CD14-positive monocyte (primary cell): ENCODE results near the gene MPL. TPM values are rescaled to one million over a fixed set of nuclear protein-coding genes. Genes with fewer than 3 reads are reported as not detected.

ENCODE experiments used
- DNase-seq, 3 donors: peaks; one replicate each; pipeline ENCODE4 v3.0.0-alpha.2; 2011 to 2022
- H2AFZ ChIP-seq: 2 replicates; pipeline ENCODE4 v1.6.0; 2012; ENCODE audit warnings: mild to moderate bottlenecking, low read depth, low read length, inconsistent platforms; ENCODE audit not compliant: insufficient read depth, poor library complexity, severe bottlenecking
- H3K27ac ChIP-seq, 2 donors: 1 replicate in 1 of 2; 2 replicates in 1 of 2; pipeline ENCODE4 v1.5.1; 2012 to 2013; ENCODE audit warnings: low read length in 2 of 2, control low read depth in 1 of 2, inconsistent platforms in 1 of 2, low read depth in 1 of 2, mild to moderate bottlenecking in 1 of 2
- H3K27me3 ChIP-seq, 2 donors: one replicate each; pipeline versions ENCODE4 v1.6.0 to v1.6.1; 2011 to 2013; ENCODE audit warnings: low read length in 2 of 2; ENCODE audit not compliant: control insufficient read depth in 2 of 2, insufficient read depth in 2 of 2
- H3K36me3 ChIP-seq, 2 donors: replicated peaks in 1 of 2; 1 replicate in 1 of 2; 2 replicates in 1 of 2; pipeline versions ENCODE4 v1.5.1 to v1.6.1; 2012 to 2013; ENCODE audit warnings: low read length in 2 of 2, control low read depth in 1 of 2, inconsistent platforms in 1 of 2, mild to moderate bottlenecking in 1 of 2; ENCODE audit not compliant: insufficient read depth in 2 of 2, control insufficient read depth in 1 of 2
- H3K4me1 ChIP-seq, 2 donors: 1 replicate in 1 of 2; 2 replicates in 1 of 2; pipeline versions ENCODE4 v1.5.1 to v1.6.1; 2012 to 2013; ENCODE audit warnings: low read length in 2 of 2, control low read depth in 1 of 2, inconsistent platforms in 1 of 2, mild to moderate bottlenecking in 1 of 2, moderate library complexity in 1 of 2; ENCODE audit not compliant: insufficient read depth in 2 of 2, control insufficient read depth in 1 of 2
- H3K4me2 ChIP-seq: replicated peaks from 2 replicates; pipeline ENCODE3; 2012; ENCODE audit warnings: low read length, moderate library complexity, mild to moderate bottlenecking; ENCODE audit not compliant: poor library complexity, severe bottlenecking; ENCODE audit errors: extremely low read depth
- H3K4me3 ChIP-seq, 3 experiments: fragments of 200-600 bp in 1 of 3; sonication (generic) in 1 of 3; replicated peaks in 1 of 3; 1 replicate in 2 of 3; 2 replicates in 1 of 3; pipeline ENCODE4 v1.5.1; 2011 to 2013; ENCODE audit warnings: low read length in 3 of 3, mild to moderate bottlenecking in 3 of 3, control low read depth in 2 of 3, low read depth in 2 of 3, inconsistent platforms in 1 of 3, moderate library complexity in 1 of 3
- H3K79me2 ChIP-seq: 2 replicates; pipeline ENCODE4 v1.6.0; 2012; ENCODE audit warnings: mild to moderate bottlenecking, control low read depth, inconsistent platforms, low read length, moderate library complexity; ENCODE audit not compliant: insufficient read depth
- H3K9ac ChIP-seq: 2 replicates; pipeline ENCODE4 v1.6.0; 2017; ENCODE audit warnings: low read length, mild to moderate bottlenecking; ENCODE audit not compliant: insufficient read depth, poor library complexity, severe bottlenecking
- H3K9me3 ChIP-seq, 2 donors: replicated peaks in 1 of 2; 1 replicate in 1 of 2; 2 replicates in 1 of 2; pipeline versions ENCODE4 v1.5.1 to v1.6.1; 2012 to 2013; ENCODE audit warnings: low read length in 2 of 2, control low read depth in 1 of 2; ENCODE audit not compliant: control insufficient read depth in 1 of 2, insufficient read depth in 1 of 2
- H4K20me1 ChIP-seq: 2 replicates; pipeline ENCODE4 v1.6.0; 2012; ENCODE audit warnings: mild to moderate bottlenecking, low read length, control low read depth, moderate library complexity; ENCODE audit not compliant: insufficient read depth
- H3K27ac Mint-ChIP-seq, 7 donors: one replicate each; pipeline ENCODE4 v1.8.0; 2020; ENCODE audit warnings: mild to moderate bottlenecking in 7 of 7, mixed read lengths in 7 of 7, moderate library complexity in 6 of 7, inconsistent platforms in 2 of 7
- H3K27me3 Mint-ChIP-seq, 3 donors: one replicate each; pipeline ENCODE4 v1.8.0; 2021 to 2022; ENCODE audit warnings: low read depth in 3 of 3, mild to moderate bottlenecking in 3 of 3, mixed read lengths in 3 of 3, moderate library complexity in 3 of 3, inconsistent platforms in 1 of 3
- H3K36me3 Mint-ChIP-seq, 2 donors: one replicate each; pipeline ENCODE4 v1.8.0; 2020; ENCODE audit warnings: mixed read lengths in 2 of 2, inconsistent platforms in 1 of 2, mild to moderate bottlenecking in 1 of 2
- H3K4me1 Mint-ChIP-seq: one replicate; pipeline ENCODE4 v1.8.0; 2020; ENCODE audit warnings: mild to moderate bottlenecking, mixed read lengths
- H3K4me3 Mint-ChIP-seq, 2 donors: one replicate each; pipeline ENCODE4 v1.8.0; 2020; ENCODE audit warnings: mild to moderate bottlenecking in 2 of 2, mixed read lengths in 2 of 2, moderate library complexity in 1 of 2
- H3K9me3 Mint-ChIP-seq, 7 donors: one replicate each; pipeline ENCODE4 v1.8.0; 2020 to 2022; ENCODE audit warnings: mixed read lengths in 7 of 7, mild to moderate bottlenecking in 6 of 7, moderate library complexity in 6 of 7, inconsistent platforms in 2 of 7
- CTCF ChIP-seq: fragments of 200-600 bp; IDR thresholded peaks from one replicate; pipeline ENCODE4 v1.8.0; 2022; ENCODE audit warnings: antibody characterized with exemption, mild to moderate bottlenecking
- WGBS: methylation state at CpG from one replicate; pipeline ENCODE4 v1.1.5; 2013; ENCODE audit warnings: missing lambda C conversion rate; ENCODE audit not compliant: insufficient coverage; 5-methylcytosine and 5-hydroxymethylcytosine counted together
- intact Hi-C, 2 donors: fragments of 100-400 bp; cut with micrococcal nuclease; formaldehyde crosslinking; loops; one replicate each; pipeline versions ENCODE4 v1.15.0 to v1.15.1; 2023
- polyA plus RNA-seq, 3 donors: library from polyadenylated mRNA; depleted of rRNA in 1 of 3; unstranded in 2 of 3; stranded (reverse) in 1 of 3; fragments of 300-500 nt in 2 of 3; fragments of >200 nt in 1 of 3; fragmentation: Illumina TruSeq in 2 of 3; gene quantifications; 1 replicate in 2 of 3; 2 replicates in 1 of 3; pipeline ENCODE4 v1.2.3, GENCODE V29; 2012 to 2021

The MPL gene
- polyA plus RNA-seq, 3 donors, result not detected

- H3K36me3 ChIP-seq, result no peaks in the 10 kb centered on the region
- intact Hi-C loops, result no loop called here
- no peaks in the 10 kb centered on the region for H3K36me3 Mint-ChIP-seq
- no peaks in the 10 kb centered on the region for H3K4me1 ChIP-seq
- no peak overlapping the region for H3K4me2 ChIP-seq
- H3K9me3 Mint-ChIP-seq, result no peaks in the 10 kb centered on the region
- no peak overlapping the region for H2AFZ ChIP-seq
- no peak overlapping the region for H3K9ac ChIP-seq
- H3K27me3 ChIP-seq, result no peaks in the 10 kb centered on the region
- H3K27me3 Mint-ChIP-seq, result peaks cover 0 to 5% (median 2%) of the 10 kb centered on the region in 3 donors
- no peak for DNase-seq
- WGBS, result 92% methylated on average over 3 of the region's 5 CpGs
- no peaks in the 10 kb centered on the region for H4K20me1 ChIP-seq
- H3K9me3 ChIP-seq, result no peaks in the 10 kb centered on the region
- no peak overlapping the region for H3K27ac Mint-ChIP-seq
- H3K4me1 Mint-ChIP-seq, result peaks cover 10% of the 10 kb centered on the region
- H3K27ac ChIP-seq, result no peak overlapping the region
- H3K4me3 Mint-ChIP-seq, result no peak overlapping the region
- no peak for TF ChIP-seq CTCF
- H3K4me3 ChIP-seq, result no peak overlapping the region
- no peaks in the 10 kb centered on the region for H3K79me2 ChIP-seq
Measured at GRCh38 chr1:43346636-43347035, 9.0 kb downstream of the MPL start.

- Histone ChIP-seq H3K4me1 (no peaks in the 10 kb centered on the region), H3K4me2 (peak overlapping the region; percentile 63)
- WGBS, result 92% methylated on average over 22 of the region's 22 CpGs
Measured at GRCh38 chr1:43348343-43348808, 10.8 kb downstream of the MPL start.

More at GRCh38 chr1:43348343-43348808, 10.8 kb downstream of the MPL start:
- TF ChIP-seq CTCF, result no peak
- H3K36me3 Mint-ChIP-seq, result no peaks in the 10 kb centered on the region
- H3K4me1 Mint-ChIP-seq, result peaks cover 16% of the 10 kb centered on the region
- peaks cover 2 to 5% (median 2%) of the 10 kb centered on the region in 3 donors for H3K27me3 Mint-ChIP-seq
- intact Hi-C loops, result no loop called here
- no peak for DNase-seq
- Histone ChIP-seq H4K20me1 (no peaks in the 10 kb centered on the region), H2AFZ (peak overlapping the region; percentile 61), H3K36me3 (no peaks in the 10 kb centered on the region), H3K9ac (peak overlapping the region; percentile 46), H3K4me3 (peak overlapping the region in 1 of 3 experiments; percentile 63), H3K27ac (no peak overlapping the region), H3K79me2 (no peaks in the 10 kb centered on the region), H3K9me3 (no peaks in the 10 kb centered on the region), H3K27me3 (no peaks in the 10 kb centered on the region)
- no peak overlapping the region for H3K27ac Mint-ChIP-seq
- peak overlapping the region; percentile 49 to 55 for H3K4me3 Mint-ChIP-seq
- H3K9me3 Mint-ChIP-seq, result no peaks in the 10 kb centered on the region
